ENCODE results near the gene RAP1GAP2.

RAP1GAP2 gene

GRCh38 chr17:2860883-2861282 lies 64.6 kb downstream of the RAP1GAP2 start:
- no peak for DNase-seq
- no peak overlapping the region for H3K27ac Mint-ChIP-seq
- no peak overlapping the region for H3K4me3 Mint-ChIP-seq
- no peaks in the 10 kb centered on the region for H3K4me1 Mint-ChIP-seq
- peaks cover 24% of the 10 kb centered on the region for H3K27me3 Mint-ChIP-seq
- peaks cover 1% of the 10 kb centered on the region for H3K36me3 Mint-ChIP-seq
- CTCF ChIA-PET = interaction anchor here (1.6 kb wide), 1 partner anchor 12 kb away, joined by 5 read pairs; no protein-coding TSS in a partner anchor
- H3K9me3 Mint-ChIP-seq = no peaks in the 10 kb centered on the region

GRCh38 chr17:2862197-2862596 lies 66.0 kb downstream of the RAP1GAP2 start:
- CTCF ChIA-PET = no interaction called here
- Mint-ChIP-seq H3K9me3 (no peaks in the 10 kb centered on the region), H3K36me3 (no peaks in the 10 kb centered on the region), H3K4me3 (no peak overlapping the region), H3K4me1 (no peaks in the 10 kb centered on the region), H3K27ac (no peak overlapping the region), H3K27me3 (peaks cover 10% of the 10 kb centered on the region)
- DNase-seq = no peak

GRCh38 chr17:2863204-2863603 lies 67.0 kb downstream of the RAP1GAP2 start:
- no peaks in the 10 kb centered on the region for H3K4me1 Mint-ChIP-seq
- no peaks in the 10 kb centered on the region for H3K36me3 Mint-ChIP-seq
- peaks cover under 1% of the 10 kb centered on the region for H3K27me3 Mint-ChIP-seq
- H3K9me3 Mint-ChIP-seq = no peaks in the 10 kb centered on the region
- no peak for DNase-seq
- CTCF ChIA-PET = no interaction called here
- no peak overlapping the region for H3K4me3 Mint-ChIP-seq
- H3K27ac Mint-ChIP-seq = no peak overlapping the region

- Mint-ChIP-seq H3K9me3 (no peaks in the 10 kb centered on the region), H3K27ac (no peak overlapping the region)
- CTCF ChIA-PET = no interaction called here
Observed at GRCh38 chr17:2865228-2865627, 69.0 kb downstream of the RAP1GAP2 start.

GRCh38 chr17:2867441-2868424 lies 71.5 kb downstream of the RAP1GAP2 start:
- DNase-seq = no peak
- Mint-ChIP-seq H3K4me1 (no peaks in the 10 kb centered on the region), H3K27ac (no peak overlapping the region), H3K27me3 (no peaks in the 10 kb centered on the region), H3K36me3 (no peaks in the 10 kb centered on the region), H3K9me3 (no peaks in the 10 kb centered on the region), H3K4me3 (no peak overlapping the region)
- CTCF ChIA-PET = no interaction called here

More at GRCh38 chr17:2865228-2865627, 69.0 kb downstream of the RAP1GAP2 start:
- DNase-seq = no peak
- no peak overlapping the region for H3K4me3 Mint-ChIP-seq
- H3K27me3 Mint-ChIP-seq = no peaks in the 10 kb centered on the region
- no peaks in the 10 kb centered on the region for H3K36me3 Mint-ChIP-seq
- no peaks in the 10 kb centered on the region for H3K4me1 Mint-ChIP-seq

GRCh38 chr17:2869604-2870003 lies 73.4 kb downstream of the RAP1GAP2 start:
- CTCF ChIA-PET = no interaction called here
- no peaks in the 10 kb centered on the region for H3K36me3 Mint-ChIP-seq

GRCh38 chr17:2871205-2871604 lies 75.0 kb downstream of the RAP1GAP2 start:
- no peak overlapping the region for H3K4me3 Mint-ChIP-seq
- H3K27me3 Mint-ChIP-seq = no peaks in the 10 kb centered on the region
- no peaks in the 10 kb centered on the region for H3K4me1 Mint-ChIP-seq
- CTCF ChIA-PET = no interaction called here
- no peaks in the 10 kb centered on the region for H3K36me3 Mint-ChIP-seq
- H3K9me3 Mint-ChIP-seq = no peaks in the 10 kb centered on the region
- H3K27ac Mint-ChIP-seq = no peak overlapping the region
- DNase-seq = no peak

More at GRCh38 chr17:2869604-2870003, 73.4 kb downstream of the RAP1GAP2 start:
- no peaks in the 10 kb centered on the region for H3K4me1 Mint-ChIP-seq
- DNase-seq = no peak
- no peak overlapping the region for H3K4me3 Mint-ChIP-seq
- H3K27ac Mint-ChIP-seq = no peak overlapping the region
- H3K9me3 Mint-ChIP-seq = no peaks in the 10 kb centered on the region
- H3K27me3 Mint-ChIP-seq = no peaks in the 10 kb centered on the region

- H3K27me3 Mint-ChIP-seq = no peaks in the 10 kb centered on the region
- no peaks in the 10 kb centered on the region for H3K9me3 Mint-ChIP-seq
- no peak overlapping the region for H3K27ac Mint-ChIP-seq
- H3K4me1 Mint-ChIP-seq = no peaks in the 10 kb centered on the region
- CTCF ChIA-PET = no interaction called here
- no peaks in the 10 kb centered on the region for H3K36me3 Mint-ChIP-seq
- DNase-seq = no peak
- H3K4me3 Mint-ChIP-seq = no peak overlapping the region
Observed at GRCh38 chr17:2871720-2872119, 75.5 kb downstream of the RAP1GAP2 start.

GRCh38 chr17:2872282-2872681 lies 76.0 kb downstream of the RAP1GAP2 start:
- H3K27ac Mint-ChIP-seq = no peak overlapping the region
- no peaks in the 10 kb centered on the region for H3K9me3 Mint-ChIP-seq
- no peaks in the 10 kb centered on the region for H3K27me3 Mint-ChIP-seq
- no peaks in the 10 kb centered on the region for H3K4me1 Mint-ChIP-seq
- no peak for DNase-seq
- no peak overlapping the region for H3K4me3 Mint-ChIP-seq
- CTCF ChIA-PET = no interaction called here
- no peaks in the 10 kb centered on the region for H3K36me3 Mint-ChIP-seq

GRCh38 chr17:2874189-2874686 lies 78.0 kb downstream of the RAP1GAP2 start:
- no peak overlapping the region for H3K4me3 Mint-ChIP-seq
- DNase-seq = no peak
- no peaks in the 10 kb centered on the region for H3K4me1 Mint-ChIP-seq
- H3K9me3 Mint-ChIP-seq = no peaks in the 10 kb centered on the region
- no peak overlapping the region for H3K27ac Mint-ChIP-seq
- CTCF ChIA-PET = no interaction called here
- H3K36me3 Mint-ChIP-seq = no peaks in the 10 kb centered on the region
- no peaks in the 10 kb centered on the region for H3K27me3 Mint-ChIP-seq

GRCh38 chr17:2875608-2876007 lies 79.4 kb downstream of the RAP1GAP2 start:
- H3K4me3 Mint-ChIP-seq = no peak overlapping the region
- H3K9me3 Mint-ChIP-seq = no peaks in the 10 kb centered on the region
- no peak overlapping the region for H3K27ac Mint-ChIP-seq
- DNase-seq = no peak
- CTCF ChIA-PET = no interaction called here
- peaks cover 6% of the 10 kb centered on the region for H3K27me3 Mint-ChIP-seq
- H3K4me1 Mint-ChIP-seq = peaks cover 3% of the 10 kb centered on the region
- no peaks in the 10 kb centered on the region for H3K36me3 Mint-ChIP-seq

- peaks cover 6% of the 10 kb centered on the region for H3K27me3 Mint-ChIP-seq
- H3K4me1 Mint-ChIP-seq = peaks cover 3% of the 10 kb centered on the region
- peaks cover 2% of the 10 kb centered on the region for H3K9me3 Mint-ChIP-seq
- CTCF ChIA-PET = no interaction called here
- no peak for DNase-seq
- H3K4me3 Mint-ChIP-seq = no peak overlapping the region
- no peak overlapping the region for H3K27ac Mint-ChIP-seq
- no peaks in the 10 kb centered on the region for H3K36me3 Mint-ChIP-seq
Observed at GRCh38 chr17:2876467-2876866, 80.2 kb downstream of the RAP1GAP2 start.

- CTCF ChIA-PET = no interaction called here
- H3K9me3 Mint-ChIP-seq = peaks cover 2% of the 10 kb centered on the region
Observed at GRCh38 chr17:2878751-2879254, 82.6 kb downstream of the RAP1GAP2 start.

GRCh38 chr17:2880050-2880449 lies 83.8 kb downstream of the RAP1GAP2 start:
- DNase-seq = no peak
- CTCF ChIA-PET = no interaction called here
- peaks cover 3% of the 10 kb centered on the region for H3K4me1 Mint-ChIP-seq
- H3K4me3 Mint-ChIP-seq = no peak overlapping the region
- H3K9me3 Mint-ChIP-seq = peaks cover 2% of the 10 kb centered on the region
- no peak overlapping the region for H3K27ac Mint-ChIP-seq
- peaks cover 6% of the 10 kb centered on the region for H3K27me3 Mint-ChIP-seq
- no peaks in the 10 kb centered on the region for H3K36me3 Mint-ChIP-seq

More at GRCh38 chr17:2878751-2879254, 82.6 kb downstream of the RAP1GAP2 start:
- Mint-ChIP-seq H3K4me1 (peaks cover 3% of the 10 kb centered on the region), H3K27me3 (peaks cover 6% of the 10 kb centered on the region), H3K4me3 (no peak overlapping the region), H3K27ac (no peak overlapping the region), H3K36me3 (no peaks in the 10 kb centered on the region)
- no peak for DNase-seq

- Mint-ChIP-seq H3K9me3 (peaks cover 2% of the 10 kb centered on the region), H3K27me3 (peaks cover 6% of the 10 kb centered on the region), H3K4me3 (no peak overlapping the region), H3K36me3 (no peaks in the 10 kb centered on the region), H3K27ac (no peak overlapping the region), H3K4me1 (peaks cover 3% of the 10 kb centered on the region)
- no peak for DNase-seq
- CTCF ChIA-PET = no interaction called here
Observed at GRCh38 chr17:2881295-2881694, 85.1 kb downstream of the RAP1GAP2 start.

Measured in activated naive CD4-positive, alpha-beta T cell treated with anti-CD3 and anti-CD28 coated beads, Interleukin-2, amount 10 ng/mL, durations not matched to agents 7 days and 5 days (primary cell).